SHP77 (cell line): ENCODE data around the gene DGUOK.
"Not testable (repeated sequence)": the region's sequence is repeated elsewhere in the genome, so short reads cannot be mapped to it uniquely, and the experiment has no call there.

Source experiments
- DNase-seq, 2 experiments: peaks; one replicate each; lab custom pipeline; 2025; lab: John Stamatoyannopoulos, UW

DGUOK gene

GRCh38 chr2:73926493-73927327 lies at the start of gene DGUOK:
TSS of gene DGUOK (plus strand) at chr2:73926880. CDS start at chr2:73926911, 31 bp downstream.
- peak; percentile 97 to 98 for DNase-seq

DNA sequence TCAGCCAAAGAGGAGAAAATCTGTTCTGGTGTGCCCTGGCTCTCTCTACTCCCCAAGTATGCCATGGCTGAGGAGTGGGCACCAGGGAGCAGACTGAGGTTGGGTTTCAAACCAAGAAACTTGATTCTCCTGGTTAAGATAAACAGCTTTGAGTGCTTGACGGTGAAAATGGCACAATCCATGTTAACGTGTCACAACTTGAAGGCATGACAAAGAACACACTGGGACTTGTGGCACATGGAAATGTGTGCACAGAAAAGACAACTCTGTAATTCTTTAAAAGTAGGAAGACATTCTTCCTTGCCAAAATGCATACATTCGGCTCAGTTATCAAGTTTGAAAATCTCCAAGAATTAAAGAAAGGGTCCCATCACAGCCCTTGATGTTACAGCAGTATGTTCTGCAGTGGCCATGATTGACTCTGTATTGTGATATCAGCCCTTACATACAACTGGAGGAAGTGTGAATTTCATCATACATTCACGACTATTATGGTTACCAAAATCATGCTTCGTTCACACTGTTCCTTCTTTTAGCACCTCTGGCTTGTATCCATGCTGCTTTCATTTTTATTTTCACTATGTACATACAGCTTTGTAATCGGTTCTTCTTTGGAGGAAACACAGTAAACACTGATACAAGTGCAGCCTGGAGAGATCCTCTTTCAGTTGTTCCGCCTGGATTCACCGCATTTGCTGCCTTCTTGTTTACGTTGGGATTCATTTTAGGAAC lies 49.4 kb upstream of the DGUOK start:
- no peak for DNase-seq

GRCh38 chr2:73877984-73878383 lies 48.7 kb upstream of the DGUOK start:
- DNase-seq: not testable (repeated sequence)

- no peak for DNase-seq
Observed at GRCh38 chr2:73885406-73885805, 41.3 kb upstream of the DGUOK start.

GRCh38 chr2:73886357-73886756 lies 40.3 kb upstream of the DGUOK start:
- DNase-seq: no peak

DNA sequence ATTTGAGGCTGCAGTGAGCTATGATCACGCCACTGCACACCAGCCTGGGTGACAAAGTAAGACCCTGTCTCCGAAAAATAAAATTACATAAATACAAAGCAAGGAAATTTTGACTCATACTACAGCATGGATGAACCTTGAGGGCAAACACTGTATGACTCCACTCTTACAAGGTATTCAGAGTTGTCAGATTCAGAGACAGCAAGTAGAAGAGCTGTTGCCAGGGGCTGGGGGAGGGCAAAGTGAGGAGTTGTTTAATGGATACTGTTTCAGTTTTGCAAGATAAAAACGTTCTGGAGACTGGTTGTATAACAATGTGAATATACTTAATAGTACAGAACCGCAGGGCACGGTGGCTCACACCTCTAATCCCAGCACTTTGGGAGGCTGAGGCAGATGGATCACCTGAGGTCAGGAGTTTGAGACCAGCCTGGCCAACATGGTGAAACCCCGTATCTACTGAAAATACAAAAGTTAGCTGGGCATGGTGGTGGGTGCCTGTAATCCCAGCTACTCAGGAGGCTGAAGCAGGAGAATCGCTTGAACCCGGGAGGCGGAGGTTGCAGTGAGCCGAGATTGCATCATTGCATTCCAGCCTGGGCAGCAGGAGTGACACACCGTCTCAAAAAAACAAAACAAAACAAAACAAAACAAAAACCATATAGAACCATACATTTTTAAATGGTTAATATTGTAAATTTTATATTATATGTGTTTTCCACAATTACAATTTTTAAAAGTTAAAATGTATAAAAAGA lies 38.9 kb upstream of the DGUOK start:
- DNase-seq: not testable (repeated sequence)

DNA sequence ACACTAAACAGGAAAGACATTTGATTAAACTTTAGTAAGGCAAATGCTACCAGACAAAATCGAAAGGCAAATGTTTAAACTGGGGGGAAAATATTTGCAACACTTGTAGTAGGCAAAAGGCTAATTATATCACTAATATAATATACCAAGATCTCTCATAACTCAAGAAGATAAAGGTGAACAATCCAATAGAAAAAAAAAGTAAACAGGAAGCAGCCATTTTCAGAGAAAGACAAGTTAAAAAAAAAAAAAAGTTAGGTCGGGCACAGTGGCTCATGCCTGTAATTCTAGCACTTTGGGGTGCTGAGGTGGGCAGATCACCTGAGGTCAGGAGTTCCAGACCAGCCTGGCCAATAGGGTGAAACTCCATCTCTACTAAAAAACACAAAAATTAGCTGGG lies 38.3 kb upstream of the DGUOK start:
- DNase-seq: no peak

DNA sequence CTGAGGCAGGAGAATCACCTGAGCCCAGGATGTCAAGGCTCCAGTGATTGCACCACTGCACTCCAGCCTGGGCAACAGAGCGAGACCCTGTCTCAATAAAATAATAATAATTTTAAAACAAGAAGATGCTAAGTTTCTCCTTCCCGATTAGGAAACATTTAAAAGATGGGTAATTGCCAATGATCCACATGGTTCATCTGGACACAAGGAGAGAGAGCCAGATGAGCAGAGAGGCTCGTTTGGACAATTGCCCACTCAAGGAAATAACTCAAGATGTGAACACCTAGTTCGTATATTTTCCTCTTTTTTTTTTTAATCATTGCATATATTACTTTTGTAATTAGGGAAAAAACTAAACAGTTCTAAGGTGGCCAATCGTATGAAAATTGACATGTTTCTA lies 37.5 kb upstream of the DGUOK start:
- no peak for DNase-seq

- DNase-seq: no peak
Observed at GRCh38 chr2:73890301-73891092, 36.2 kb upstream of the DGUOK start.

GRCh38 chr2:73891276-73891901 lies 35.3 kb upstream of the DGUOK start:
- no peak for DNase-seq

DNA sequence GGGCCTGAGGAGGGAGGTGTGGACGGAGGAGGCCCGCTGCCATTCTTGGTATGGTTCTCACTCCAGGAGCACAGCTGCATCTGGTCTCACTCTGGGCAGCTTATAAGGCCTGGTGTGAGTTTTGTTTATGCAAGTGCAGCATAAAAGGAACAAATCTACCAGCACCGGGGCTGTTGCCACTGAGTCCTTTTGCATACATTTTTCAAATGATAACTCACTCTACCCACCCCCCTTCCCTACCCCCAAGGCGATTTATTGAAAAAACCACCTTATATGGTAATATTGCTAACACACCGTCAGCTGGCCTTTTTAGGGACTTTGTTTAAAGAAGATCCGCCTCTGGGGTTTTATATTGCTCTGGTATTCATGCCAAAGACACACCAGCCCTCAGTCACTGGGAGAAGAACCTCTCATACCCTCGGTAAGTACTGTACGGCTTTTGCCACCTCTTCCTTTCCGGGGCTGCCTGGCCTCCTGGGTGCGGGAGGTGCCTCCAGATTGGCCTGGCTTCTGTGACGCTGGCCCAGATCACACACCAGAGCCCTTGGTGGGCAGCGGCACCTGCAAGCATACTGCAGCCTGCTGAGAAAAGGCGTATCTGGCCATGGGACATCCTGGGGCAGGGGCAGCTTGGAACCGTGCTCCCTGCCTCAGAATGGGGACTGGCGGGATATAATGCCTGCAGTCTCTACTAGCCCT lies 33.9 kb upstream of the DGUOK start, which contains the start of gene ACTG2:
Gene ACTG2 (plus strand): TSS at position 378 of the 699 bp plus-strand sequence. CDS start 8,304 bp downstream, outside the sequence.
- DNase-seq: no peak

GRCh38 chr2:73893764-73894474 lies 32.8 kb upstream of the DGUOK start:
- no peak for DNase-seq

GRCh38 chr2:73894475-73894850 lies 32.2 kb upstream of the DGUOK start:
- no peak for DNase-seq

- no peak for DNase-seq
Observed at GRCh38 chr2:73894877-73895276, 31.8 kb upstream of the DGUOK start.

GRCh38 chr2:73895473-73895872 lies 31.2 kb upstream of the DGUOK start:
- no peak for DNase-seq

- DNase-seq: no peak
Observed at GRCh38 chr2:73896362-73897239, 30.1 kb upstream of the DGUOK start.

- no peak for DNase-seq
Observed at GRCh38 chr2:73897240-73897583, 29.5 kb upstream of the DGUOK start.

DNA sequence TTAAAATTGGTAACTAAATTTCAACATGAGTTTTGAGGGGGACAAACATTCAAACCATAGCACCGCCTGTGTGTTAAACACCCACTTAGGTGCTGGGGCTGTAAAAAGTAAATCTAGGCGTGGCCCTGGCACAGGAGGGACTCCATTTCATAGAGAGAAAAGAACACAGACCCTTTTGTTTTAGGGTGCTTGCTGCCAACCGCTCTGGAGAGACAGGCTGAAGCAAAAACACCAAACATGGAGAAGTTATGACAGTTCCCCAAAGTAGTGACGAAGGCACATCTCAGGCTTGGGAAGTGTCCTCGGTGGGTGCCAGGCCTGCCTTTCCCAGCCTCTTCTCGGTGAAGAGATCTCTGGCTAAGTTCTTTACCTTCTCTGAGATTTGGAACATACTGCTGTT lies 28.7 kb upstream of the DGUOK start:
- DNase-seq: no peak

DNA sequence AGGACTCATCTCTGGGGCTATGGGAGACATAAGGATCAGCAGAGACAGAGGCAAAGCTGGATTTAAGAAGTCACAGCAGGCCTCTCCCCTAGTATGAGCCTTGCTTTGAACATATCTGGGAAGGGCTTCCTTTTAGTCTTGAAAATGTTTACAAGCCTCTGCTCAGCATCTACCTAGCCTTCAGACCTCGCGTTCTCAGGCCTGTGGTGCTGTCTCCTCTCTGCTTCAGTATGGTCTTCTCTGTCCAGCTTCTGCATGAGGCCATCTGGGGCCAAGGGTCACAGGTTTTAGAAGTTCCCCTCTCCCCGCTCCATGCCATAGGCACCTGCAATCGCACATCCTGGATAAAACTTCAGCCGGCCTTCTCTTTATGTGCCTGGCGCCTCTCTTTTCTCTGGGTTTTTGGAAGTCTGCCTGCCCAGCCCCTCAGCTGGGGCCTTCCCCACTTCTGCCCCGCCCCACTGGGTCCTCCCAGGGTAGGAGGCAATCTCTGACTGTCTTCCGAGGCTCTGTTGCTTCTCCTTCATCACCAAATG lies 26.8 kb upstream of the DGUOK start:
- DNase-seq: no peak
